Right lobe of liver (tissue), 6 donors: Measurements from ENCODE around the gene SMIM35. TPM values are rescaled to one million over a fixed set of nuclear protein-coding genes. Genes with fewer than 3 reads are reported as not detected.

ENCODE experiments used
- ATAC-seq, 4 donors: fragments of 200-7000 bp; cut with Tn5 transposase; one replicate each; pipeline ENCODE4 v1.9.1; 2020; ENCODE audit warnings: mild to moderate bottlenecking in 4 of 4, moderate library complexity in 4 of 4
- DNase-seq, 3 donors: peaks; one replicate each; pipeline ENCODE4 v3.0.0-alpha.2; 2020
- H3K27ac ChIP-seq, 3 donors: fragments of 200-600 bp; one replicate each; pipeline ENCODE4 v1.8.0; 2022
- H3K27me3 ChIP-seq, 2 donors: fragments of 200-600 bp; one replicate each; pipeline ENCODE4 v1.8.0; 2022
- H3K36me3 ChIP-seq, 4 donors: fragments of 200-600 bp; sonication (generic) in 1 of 4; one replicate each; pipeline versions ENCODE4 v1.5.1 to v1.8.0; 2017 to 2022; ENCODE audit warnings: control low read depth in 1 of 4
- H3K4me1 ChIP-seq, 4 donors: fragments of 200-600 bp; sonication (generic) in 1 of 4; one replicate each; pipeline versions ENCODE4 v1.5.1 to v1.8.0; 2017 to 2022; ENCODE audit warnings: control low read depth in 1 of 4
- H3K4me3 ChIP-seq, 3 donors: fragments of 200-600 bp; one replicate each; pipeline ENCODE4 v1.8.0; 2022
- H3K9me3 ChIP-seq, 4 donors: fragments of 200-600 bp; sonication (generic) in 1 of 4; one replicate each; pipeline versions ENCODE4 v1.5.1 to v1.8.0; 2017 to 2022; ENCODE audit warnings: control low read depth in 1 of 4
- POLR2A ChIP-seq: fragments of 450-650 bp; IDR thresholded peaks from one replicate; pipeline ENCODE4 v1.6.1; 2017; ENCODE audit warnings: antibody characterized with exemption, mild to moderate bottlenecking
- WGBS: methylation state at CpG from one replicate; pipeline ENCODE4 v1.1.6; 2018; ENCODE audit warnings: low coverage, low lambda C conversion rate; ENCODE audit not compliant: insufficient coverage; ENCODE audit errors: missing lambda C conversion rate; 5-methylcytosine and 5-hydroxymethylcytosine counted together
- intact Hi-C, 2 donors: fragments of 100-400 bp; cut with DNase I; formaldehyde crosslinking; loops; one replicate each; pipeline versions ENCODE4 v1.11.2 to v1.14.1; 2022
- total RNA-seq, 6 experiments: library from RNA; depleted of rRNA in 2 of 6; stranded (reverse); fragments of >200 nt in 2 of 6; fragmentation: NEBNext Ultra II Directional in 3 of 6; extraction: Animal tissue kit (Norgen Biotek cat#: 25700) in 3 of 6; gene quantifications; one replicate each; pipeline versions ENCODE4 v1.1.0 to v1.2.4, GENCODE V29; 2016 to 2023
- TF ChIP-seq, protein P1 (sequence below), 4 donors: fragments of 200-600 bp in 3 of 4; fragments of 450-650 bp in 1 of 4; IDR thresholded peaks; one replicate each; pipeline versions ENCODE4 v1.5.1 to v1.8.0; 2016 to 2022; ENCODE audit warnings: antibody characterized with exemption in 4 of 4, mild to moderate bottlenecking in 2 of 4
- donor health status: DM: no; HTN: yes; CAD: no.
- donor health status: DM: no; HTN: no; CAD: no.
- donor health status: DM: no; HTN: no; CAD: no.
- donor health status: DM: no; HTN: yes; CAD: no.
- donor health status: DM: no; HTN: yes; CAD: no.

Gene SMIM35
- total RNA-seq, 6 experiments from 2014 or later: not detected

DNA sequence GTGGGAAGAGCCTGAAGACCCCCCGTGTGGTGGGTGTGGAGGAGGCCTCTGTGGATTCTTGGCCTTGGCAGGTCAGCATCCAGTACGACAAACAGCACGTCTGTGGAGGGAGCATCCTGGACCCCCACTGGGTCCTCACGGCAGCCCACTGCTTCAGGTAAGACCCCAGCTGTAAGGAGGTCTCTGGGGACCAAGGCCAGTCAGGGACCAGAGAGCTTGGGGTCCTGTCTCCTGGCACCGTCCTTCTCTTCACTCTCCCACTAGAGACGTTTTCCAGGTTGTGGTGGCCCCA is 24.9 kb upstream of the SMIM35 start:
- H3K36me3 ChIP-seq: no peaks in the 10 kb centered on the region
- no peak overlapping the region for H3K27ac ChIP-seq
- ATAC-seq (no peak), DNase-seq (no peak)
- H3K9me3 ChIP-seq: no peaks in the 10 kb centered on the region
- no peaks in the 10 kb centered on the region for H3K27me3 ChIP-seq
- 71% methylated on average over 3 of the region's 6 CpGs for WGBS
- H3K4me3 ChIP-seq: no peak overlapping the region
- no peaks in the 10 kb centered on the region for H3K4me1 ChIP-seq
- intact Hi-C loops: no loop called here
- TF ChIP-seq, protein P1, sequence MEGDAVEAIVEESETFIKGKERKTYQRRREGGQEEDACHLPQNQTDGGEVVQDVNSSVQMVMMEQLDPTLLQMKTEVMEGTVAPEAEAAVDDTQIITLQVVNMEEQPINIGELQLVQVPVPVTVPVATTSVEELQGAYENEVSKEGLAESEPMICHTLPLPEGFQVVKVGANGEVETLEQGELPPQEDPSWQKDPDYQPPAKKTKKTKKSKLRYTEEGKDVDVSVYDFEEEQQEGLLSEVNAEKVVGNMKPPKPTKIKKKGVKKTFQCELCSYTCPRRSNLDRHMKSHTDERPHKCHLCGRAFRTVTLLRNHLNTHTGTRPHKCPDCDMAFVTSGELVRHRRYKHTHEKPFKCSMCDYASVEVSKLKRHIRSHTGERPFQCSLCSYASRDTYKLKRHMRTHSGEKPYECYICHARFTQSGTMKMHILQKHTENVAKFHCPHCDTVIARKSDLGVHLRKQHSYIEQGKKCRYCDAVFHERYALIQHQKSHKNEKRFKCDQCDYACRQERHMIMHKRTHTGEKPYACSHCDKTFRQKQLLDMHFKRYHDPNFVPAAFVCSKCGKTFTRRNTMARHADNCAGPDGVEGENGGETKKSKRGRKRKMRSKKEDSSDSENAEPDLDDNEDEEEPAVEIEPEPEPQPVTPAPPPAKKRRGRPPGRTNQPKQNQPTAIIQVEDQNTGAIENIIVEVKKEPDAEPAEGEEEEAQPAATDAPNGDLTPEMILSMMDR (IDR thresholded peaks at IDR 0.05): no peak
- TF ChIP-seq POLR2A: no peak

DNA sequence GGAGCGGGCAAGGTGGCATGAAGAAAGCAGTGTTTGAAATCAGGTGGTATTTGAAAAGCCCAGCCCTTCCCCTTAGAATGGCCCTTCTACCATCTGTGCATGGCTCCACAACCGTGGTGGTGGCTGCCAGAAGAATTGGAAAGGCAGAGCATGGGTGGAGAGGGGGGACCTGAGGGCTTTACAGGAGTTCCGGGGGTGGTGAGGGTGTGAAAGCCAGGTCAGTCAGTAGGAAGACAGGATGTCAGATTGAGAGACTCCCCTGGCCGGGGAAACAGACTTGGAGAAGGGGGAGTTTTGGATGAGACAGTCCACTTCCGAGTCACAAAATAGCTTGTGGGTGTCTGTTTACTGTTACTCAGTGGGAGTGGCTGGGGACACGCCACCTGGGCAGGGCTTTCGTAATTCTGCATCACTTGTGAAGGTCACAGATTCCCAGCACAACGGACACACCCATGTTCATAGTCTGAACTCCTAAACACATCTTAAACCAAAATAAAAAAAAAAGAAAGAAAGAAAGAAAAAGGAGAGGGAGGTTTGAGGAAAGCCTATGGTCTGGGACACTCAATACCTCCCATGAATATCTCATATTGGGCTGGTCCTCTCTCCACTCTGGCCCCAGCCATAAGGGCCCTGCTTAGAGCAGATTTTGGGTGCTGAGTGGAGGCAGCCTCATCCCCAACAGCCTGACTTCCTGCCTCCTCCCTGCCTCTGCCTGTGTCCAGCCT is 24.4 kb upstream of the SMIM35 start:
- Histone ChIP-seq H3K27me3 (no peaks in the 10 kb centered on the region), H3K4me3 (no peak overlapping the region), H3K4me1 (no peaks in the 10 kb centered on the region), H3K27ac (no peak overlapping the region), H3K36me3 (no peaks in the 10 kb centered on the region), H3K9me3 (no peaks in the 10 kb centered on the region)
- intact Hi-C loops: no loop called here
- DNase-seq (no peak), ATAC-seq (peak in 1 of 4 donors; percentile 79)
- 54% methylated on average over 7 of the region's 8 CpGs for whole genome bisulfite sequencing
- TF ChIP-seq, protein P1 (IDR thresholded peaks at IDR 0.05): no peak
- TF ChIP-seq POLR2A: no peak

DNA sequence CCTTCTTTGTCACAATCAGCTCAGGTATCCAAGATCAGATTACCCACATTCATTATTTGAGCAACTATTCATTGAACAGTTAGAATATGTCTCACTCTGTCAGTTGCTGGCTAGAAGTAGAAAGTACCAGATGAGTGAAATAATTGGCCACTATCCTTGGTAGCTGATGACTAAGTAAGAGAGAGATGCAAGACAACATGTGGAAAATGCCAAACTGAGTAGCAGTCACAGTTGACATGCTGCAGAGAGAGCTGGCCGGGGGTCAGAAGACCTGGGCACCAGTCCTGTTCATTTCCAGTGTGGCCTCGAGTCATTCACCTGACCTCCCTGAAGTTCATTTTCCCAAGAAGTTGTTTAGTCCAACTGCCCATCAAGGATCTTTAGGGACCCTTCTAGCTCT is 22.5 kb upstream of the SMIM35 start:
- Histone ChIP-seq H3K4me1 (no peaks in the 10 kb centered on the region), H3K36me3 (no peaks in the 10 kb centered on the region), H3K4me3 (no peak overlapping the region), H3K9me3 (no peaks in the 10 kb centered on the region), H3K27me3 (no peaks in the 10 kb centered on the region), H3K27ac (no peak overlapping the region)
- ATAC-seq (peak in 1 of 4 donors; percentile 16), DNase-seq (no peak)
- WGBS: 40% methylated on average over 1 of the region's 2 CpGs
- TF ChIP-seq, protein P1 (IDR thresholded peaks at IDR 0.05): no peak
- TF ChIP-seq POLR2A: no peak
- intact Hi-C loops: no loop called here

DNA sequence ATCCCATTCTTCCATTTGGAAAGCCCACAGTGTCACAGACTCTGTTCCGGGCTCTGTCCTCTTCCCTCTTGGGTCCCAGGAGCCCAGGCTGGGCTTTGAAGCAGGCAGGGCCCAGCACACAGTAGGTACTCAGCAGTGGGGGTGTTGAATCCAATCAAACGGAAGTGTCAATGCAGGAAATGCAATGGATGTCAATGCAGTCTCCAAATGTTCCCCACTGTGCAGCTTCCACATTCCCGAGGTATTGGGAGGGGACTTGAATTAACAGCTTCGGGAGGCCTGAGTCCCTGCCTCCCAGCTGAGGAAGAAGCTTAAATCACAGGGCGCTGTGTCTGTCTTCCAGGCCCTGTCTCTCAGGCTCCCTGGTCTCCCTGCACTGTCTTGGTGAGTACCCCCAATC is 21.8 kb upstream of the SMIM35 start:
- no peak overlapping the region for H3K4me3 ChIP-seq
- 67% methylated on average over 5 of the region's 5 CpGs for WGBS
- TF ChIP-seq, protein P1 (IDR thresholded peaks at IDR 0.05): no peak
- TF ChIP-seq POLR2A: no peak
- H3K4me1 ChIP-seq: no peaks in the 10 kb centered on the region
- ATAC-seq (no peak), DNase-seq (no peak)
- no peaks in the 10 kb centered on the region for H3K36me3 ChIP-seq
- H3K27ac ChIP-seq: no peak overlapping the region
- intact Hi-C loops: no loop called here
- H3K27me3 ChIP-seq: no peaks in the 10 kb centered on the region
- no peaks in the 10 kb centered on the region for H3K9me3 ChIP-seq
